ENCODE measurements around the gene PPM1N. TPM values are rescaled to one million over a fixed set of nuclear protein-coding genes. Genes with fewer than 3 reads are reported as not detected.
A peak's percentile ranks its signal among the peaks of the same experiment; 100 is the strongest.

Gene PPM1N
- total and polyA plus RNA-seq, 2 of the 13 experiments (the other 11 are each of a cell fraction or from before 2014, with no cell fraction given), result 0.31 to 1.8 TPM

GRCh38 chr19:45506989-45507871 is 9.0 kb downstream of the PPM1N start, which contains the start of gene VASP:
Gene VASP (plus strand): TSS chr19:45507479. CDS start chr19:45507772, 293 bp downstream.
- H3K4me3 ChIP-seq (replicated peaks in 1 of 3; ENCODE audit: insufficient read depth in 1 of 3, low read depth in 2 of 3, low read length in 3 of 3), result peak within 1 kb of the TSS; percentile 92 to 100 (median 96)
- H2AFZ ChIP-seq (ENCODE audit: low read length), result peak within 1 kb of the TSS; percentile 69
- WGBS (ENCODE audit: low lambda C conversion rate), result 1% methylated on average over 35 of the region's 65 CpGs
- POLR2A ChIA-PET, result interaction anchor here (1.5 to 1.6 kb wide), 2 partner anchors 77 to 132 kb away, joined by 3 to 7 read pairs; partner anchors contain the start of gene EML2
- CTCF ChIA-PET (ENCODE audit: low intra/inter-chr PET ratio, low total read pairs), result interaction anchor here (1.8 kb wide), 1 partner anchor 14 kb away, joined by 4 read pairs; no protein-coding TSS in a partner anchor
- intact Hi-C loops (cut with micrococcal nuclease; ENCODE audit: unreplicated experiment), result no loop called here
- peaks cover 4 to 6% of the 10 kb centered on the region in 2 experiments; a peak in 1 of 5 replicates for H3K36me3 ChIP-seq (replicated peaks in 1 of 2; ENCODE audit: control insufficient read depth in 1 of 2, insufficient read depth in 2 of 2, low read length in 2 of 2)
- H3K4me2 ChIP-seq (ENCODE audit: low read depth, low read length), result peak within 1 kb of the TSS; percentile 99
- peaks cover 53% of the 10 kb centered on the region for H3K4me1 ChIP-seq (ENCODE audit: insufficient read depth, low read length)
- no peaks in the 10 kb centered on the region; a peak in 1 of 5 replicates for H3K27me3 ChIP-seq (ENCODE audit: control insufficient read depth in 1 of 2, insufficient read depth in 2 of 2, low read length in 2 of 2)
- H4K20me1 ChIP-seq (ENCODE audit: insufficient read depth, low read length), result 0 out of 2 replicates have a peak, but pooled peaks cover 5% of the 10 kb centered on the region
- no TSS peak for BruUV-seq (replicated peaks)
- peak within 1 kb of the TSS; percentile 94 for H3K9ac ChIP-seq (ENCODE audit: insufficient read depth, low read depth, low read length)
- peaks cover 44% of the 10 kb centered on the region for H3K79me2 ChIP-seq (ENCODE audit: insufficient read depth, low read length)
- peak within 1 kb of the TSS; percentile 77 for H3K27ac ChIP-seq (ENCODE audit: extremely low read length, insufficient read depth, low read length)
- FAIRE-seq, result no peak
- no peaks in the 10 kb centered on the region for H3K9me3 ChIP-seq (ENCODE audit: low read length)
- ATAC-seq, result peak; percentile 71
- DNase-seq (ENCODE audit: low spot score), result peak; percentile 73
- in situ Hi-C loops (cut with HindIII; ENCODE audit: extremely low pct_ligation_motif_present, low pct_unique_long_range_greater_than_20kb), result no loop called here
- TF ChIP-seq ARNT (IDR thresholded peaks at IDR 0.05), result no peak
- TF ChIP-seq SPEN (CRISPR knock-in tag; IDR thresholded peaks at IDR 0.05; ENCODE audit: low read depth), result peak; percentile 73
- no peak for TF ChIP-seq SRF (IDR thresholded peaks at IDR 0.05; ENCODE audit: low read depth, low read length)
- TF ChIP-seq ZNF446 (CRISPR knock-in tag; IDR thresholded peaks at IDR 0.05), result no peak
- TF ChIP-seq HIVEP1 (CRISPR knock-in tag; IDR thresholded peaks at IDR 0.05), result no peak; the same call in none of the 2 replicates
- TF ChIP-seq ZNF788 (CRISPR knock-in tag; IDR thresholded peaks at IDR 0.05; ENCODE audit: borderline replicate concordance), result no peak
- TF ChIP-seq ZNF24 (IDR thresholded peaks at IDR 0.05), result no peak
- TF ChIP-seq ZBTB46 (CRISPR knock-in tag; IDR thresholded peaks at IDR 0.05; ENCODE audit: borderline replicate concordance), result no peak
- no peak; the same call in 1 of the 2 replicates for TF ChIP-seq KDM5A (IDR thresholded peaks at IDR 0.05; ENCODE audit: borderline replicate concordance, low read length)
- no peak for TF ChIP-seq SP1 (IDR thresholded peaks at IDR 0.05)
- no peak; the same call in 1 of the 2 replicates for TF ChIP-seq SP1 (CRISPR knock-in tag; IDR thresholded peaks at IDR 0.05)
- peak; percentile 42; the same call in 1 of the 2 replicates for TF ChIP-seq NCOA2 (CRISPR knock-in tag; IDR thresholded peaks at IDR 0.05)
- TF ChIP-seq ZNF724P (CRISPR knock-in tag; IDR thresholded peaks at IDR 0.05; ENCODE audit: borderline replicate concordance), result no peak
- no peak for TF ChIP-seq SAFB2 (CRISPR knock-in tag; IDR thresholded peaks at IDR 0.05; ENCODE audit: borderline replicate concordance, low read depth)
- peak; percentile 51 for TF ChIP-seq HDAC2 (CRISPR knock-in tag; IDR thresholded peaks at IDR 0.05)
- TF ChIP-seq MAFG (CRISPR knock-in tag; IDR thresholded peaks at IDR 0.05), result no peak
- TF ChIP-seq RFXAP (CRISPR knock-in tag; IDR thresholded peaks at IDR 0.05; ENCODE audit: borderline replicate concordance), result 0 out of 2 replicates have a peak, but pooled peaks have one; percentile 31
- TF ChIP-seq ZNF639 (CRISPR knock-in tag; conservative IDR thresholded peaks at IDR 0.05), result no peak
- TF ChIP-seq HNF4G (IDR thresholded peaks at IDR 0.05; ENCODE audit: borderline replicate concordance, low read depth, low read length), result no peak
- no peak for TF ChIP-seq HNF4G (CRISPR knock-in tag; IDR thresholded peaks at IDR 0.05; ENCODE audit: borderline replicate concordance, low read depth)
- TF ChIP-seq KLF11 (CRISPR knock-in tag; IDR thresholded peaks at IDR 0.05), result 0 out of 2 replicates have a peak, but pooled peaks have one; percentile 25
- TF ChIP-seq DR1 (CRISPR knock-in tag; IDR thresholded peaks at IDR 0.05), result no peak
- TF ChIP-seq ZNF382 (CRISPR knock-in tag; IDR thresholded peaks at IDR 0.05; ENCODE audit: borderline replicate concordance), result no peak
- no peak; the same call in 1 of the 2 replicates for TF ChIP-seq SOX5 (CRISPR knock-in tag; IDR thresholded peaks at IDR 0.05; ENCODE audit: borderline replicate concordance)
